Measurements from ENCODE around the gene ACADVL. TPM values are rescaled to one million over a fixed set of nuclear protein-coding genes. Genes with fewer than 3 reads are reported as not detected.
A peak's percentile ranks its signal among the peaks of the same experiment; 100 is the strongest.

Gene ACADVL
- total RNA-seq, 4 donors from 2014 or later: 565 to 1,687 (median 703) TPM

DNA sequence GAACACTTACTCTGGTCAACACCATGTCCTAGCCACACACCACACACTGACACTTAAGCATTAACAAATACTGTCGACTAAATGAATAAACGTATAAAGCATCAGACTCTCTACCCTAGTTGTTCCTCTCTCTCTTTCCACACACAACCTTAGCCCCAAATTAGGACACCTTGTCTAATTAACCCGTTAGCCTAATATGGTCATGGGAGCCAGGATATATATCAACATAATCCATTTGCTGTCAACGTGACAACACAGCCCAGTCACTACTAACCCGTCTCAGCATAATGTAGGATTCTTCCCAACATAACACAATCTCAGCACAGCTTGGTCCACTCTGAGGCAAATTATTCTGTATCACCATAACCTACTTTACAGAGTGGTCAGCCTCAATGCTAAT lies 12.4 kb downstream of the ACADVL start:
- Histone ChIP-seq H3K4me1 (peaks cover 63% of the 10 kb centered on the region), H3K4me3 (no peak overlapping the region), H3K36me3 (peaks cover 23% of the 10 kb centered on the region), H3K9me3 (no peaks in the 10 kb centered on the region), H3K27ac (no peak overlapping the region), H3K27me3 (no peaks in the 10 kb centered on the region)
- TF ChIP-seq POLR2AphosphoS5 (IDR thresholded peaks at IDR 0.05) (no peak), EP300 (IDR thresholded peaks at IDR 0.05) (no peak), POLR2A (IDR thresholded peaks at IDR 0.05) (no peak), CTCF (IDR thresholded peaks at IDR 0.05) (no peak)
- 79% methylated on average over 5 of the region's 5 CpGs for WGBS
- DNase-seq (ENCODE audit: low spot score in 2 of 2): no peak

DNA sequence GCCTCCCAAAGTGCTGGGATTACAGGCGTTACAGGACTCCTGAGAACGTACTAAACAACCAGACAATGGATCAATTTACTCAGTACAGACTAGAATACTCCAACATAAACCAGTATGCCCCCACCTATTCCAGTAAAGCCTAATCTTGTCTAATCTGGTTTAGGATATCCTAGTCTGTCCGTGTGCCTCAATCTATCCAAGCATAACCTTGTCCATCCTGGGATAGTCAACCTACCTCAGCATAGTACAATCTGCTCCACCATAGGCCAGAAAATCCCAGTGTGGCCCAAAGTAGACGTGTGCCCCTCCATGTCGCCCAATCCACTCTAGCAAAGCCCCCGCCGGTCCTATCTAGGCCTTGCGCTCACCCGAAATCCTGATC lies 14.0 kb downstream of the ACADVL start:
- no peak for TF ChIP-seq POLR2AphosphoS5 (IDR thresholded peaks at IDR 0.05)
- TF ChIP-seq EP300 (IDR thresholded peaks at IDR 0.05): no peak
- TF ChIP-seq POLR2A (IDR thresholded peaks at IDR 0.05): no peak
- no peak for TF ChIP-seq CTCF (IDR thresholded peaks at IDR 0.05)
- H3K27me3 ChIP-seq: no peaks in the 10 kb centered on the region
- peak overlapping the region; percentile 87 for H3K27ac ChIP-seq
- peaks cover 12% of the 10 kb centered on the region for H3K36me3 ChIP-seq
- peak overlapping the region; percentile 83 for H3K4me3 ChIP-seq
- WGBS: 0% methylated on average over 9 of the region's 9 CpGs
- H3K4me1 ChIP-seq: peaks cover 66% of the 10 kb centered on the region
- no peak for DNase-seq (ENCODE audit: low spot score in 2 of 2)
- no peaks in the 10 kb centered on the region for H3K9me3 ChIP-seq

DNA sequence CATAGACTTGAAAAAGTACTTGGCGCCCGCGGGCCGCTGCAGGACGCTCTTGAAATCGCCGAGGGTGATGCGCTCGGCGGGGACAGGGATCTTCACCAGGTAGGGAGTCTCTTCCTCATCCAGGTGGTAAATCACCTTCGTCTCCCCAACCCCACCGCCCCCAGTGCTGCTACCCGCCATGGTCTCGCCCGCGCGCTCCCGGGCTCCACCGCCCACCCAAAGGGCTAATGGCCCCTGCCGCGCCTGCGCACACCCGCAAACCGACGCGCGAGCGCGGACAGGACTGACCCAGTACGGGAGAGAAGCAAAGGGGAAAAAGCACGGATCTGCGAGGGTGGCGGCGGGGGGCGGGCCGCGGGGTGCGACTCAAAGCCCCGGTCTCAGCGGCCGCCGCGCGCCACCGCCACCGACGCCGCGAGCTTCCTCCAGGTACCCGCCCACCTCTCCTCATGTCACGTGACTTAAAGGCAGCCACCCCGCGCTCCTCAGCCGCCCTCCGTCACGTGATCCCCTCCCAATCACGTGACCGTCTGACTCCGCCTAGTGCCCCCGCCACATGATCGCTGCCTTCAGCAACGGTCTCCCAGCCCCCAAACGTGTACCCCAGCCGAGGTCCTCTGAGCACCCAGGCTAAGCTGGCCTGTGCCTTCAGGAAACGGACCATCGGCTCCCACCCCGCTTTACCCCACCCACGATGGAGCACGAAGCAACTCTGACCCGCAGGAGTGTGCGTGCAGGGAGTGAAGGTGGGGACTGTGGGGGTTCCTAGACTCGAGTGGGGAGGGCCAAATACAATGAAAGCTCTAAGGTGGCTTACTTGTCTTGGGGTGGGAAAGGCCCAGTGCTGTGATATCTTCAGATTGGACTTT lies 14.6 kb downstream of the ACADVL start, which contains the start of gene DVL2:
DVL2 (minus strand) TSS at position 435 of the 869 bp plus-strand sequence; CDS start at position 180, 255 bp downstream.
- H3K36me3 ChIP-seq: peaks cover 6% of the 10 kb centered on the region
- no peaks in the 10 kb centered on the region for H3K27me3 ChIP-seq
- 2% methylated on average over 13 of the region's 72 CpGs for WGBS
- H3K9me3 ChIP-seq: no peaks in the 10 kb centered on the region
- DNase-seq (ENCODE audit: low spot score in 2 of 2): peak; percentile 98 to 99
- H3K4me3 ChIP-seq: peak within 1 kb of the TSS; percentile 83
- peak in 1 of 2 donors; percentile 65 for TF ChIP-seq POLR2A (IDR thresholded peaks at IDR 0.05)
- TF ChIP-seq POLR2AphosphoS5 (IDR thresholded peaks at IDR 0.05): peak in 2 of 3 donors; percentile 76 to 85
- TF ChIP-seq EP300 (IDR thresholded peaks at IDR 0.05): no peak
- TF ChIP-seq CTCF (IDR thresholded peaks at IDR 0.05): no peak
- H3K4me1 ChIP-seq: peaks cover 64% of the 10 kb centered on the region
- H3K27ac ChIP-seq: peak within 1 kb of the TSS; percentile 87

- no peaks in the 10 kb centered on the region for H3K9me3 ChIP-seq
- H3K27ac ChIP-seq: no peak overlapping the region
- peak in 1 of 2 donors; percentile 58 for DNase-seq (ENCODE audit: low spot score in 2 of 2)
- peaks cover 9% of the 10 kb centered on the region for H3K36me3 ChIP-seq
- H3K27me3 ChIP-seq: no peaks in the 10 kb centered on the region
- TF ChIP-seq CTCF (IDR thresholded peaks at IDR 0.05) (no peak), POLR2A (IDR thresholded peaks at IDR 0.05) (no peak), POLR2AphosphoS5 (IDR thresholded peaks at IDR 0.05) (no peak)
- H3K4me3 ChIP-seq: no peak overlapping the region
- 79% methylated on average over 22 of the region's 22 CpGs for WGBS
- peaks cover 71% of the 10 kb centered on the region for H3K4me1 ChIP-seq
Observed at GRCh38 chr17:7235693-7236665, 16.2 kb downstream of the ACADVL start.
